Esophagus squamous epithelium (tissue), 5 donors: Measurements from ENCODE around the gene CD47. TPM values are rescaled to one million over a fixed set of nuclear protein-coding genes. Genes with fewer than 3 reads are reported as not detected.

Experiments used
- DNase-seq: peaks from one replicate; lab custom pipeline; 2025; lab: John Stamatoyannopoulos, UW
- H3K27ac ChIP-seq, 4 donors: fragments of 200-600 bp; sonication (generic); one replicate each; pipeline ENCODE4 v1.5.1; 2016 to 2019; ENCODE audit warnings: mild to moderate bottlenecking in 1 of 4
- H3K27me3 ChIP-seq, 4 donors: fragments of 200-600 bp; sonication (generic); 1 replicate in 3 of 4; 2 replicates in 1 of 4; pipeline versions ENCODE4 v1.5.1 to v1.6.0; 2017 to 2021; ENCODE audit warnings: antibody characterized with exemption in 1 of 4
- H3K36me3 ChIP-seq, 3 donors: fragments of 200-600 bp; sonication (generic); one replicate each; pipeline ENCODE4 v1.5.1; 2016 to 2019
- H3K4me1 ChIP-seq, 3 donors: fragments of 200-600 bp; sonication (generic); one replicate each; pipeline ENCODE4 v1.5.1; 2017 to 2019
- H3K4me3 ChIP-seq, 4 donors: fragments of 200-600 bp; sonication (generic); 1 replicate in 3 of 4; 2 replicates in 1 of 4; pipeline ENCODE4 v1.5.1; 2016 to 2019; ENCODE audit warnings: mild to moderate bottlenecking in 2 of 4, moderate library complexity in 1 of 4
- H3K9me3 ChIP-seq, 3 donors: fragments of 200-600 bp; sonication (generic); one replicate each; pipeline ENCODE4 v1.5.1; 2016 to 2019
- POLR2A ChIP-seq, 4 donors: fragments of 450-650 bp; IDR thresholded peaks; one replicate each; pipeline ENCODE4 v1.6.1; 2017; ENCODE audit warnings: antibody characterized with exemption in 4 of 4, mild to moderate bottlenecking in 4 of 4, moderate library complexity in 3 of 4
- WGBS, 2 donors: methylation state at CpG; one replicate each; pipeline ENCODE4 v1.1.5; 2018; 5-methylcytosine and 5-hydroxymethylcytosine counted together
- intact Hi-C: fragments of 100-400 bp; cut with DNase I; formaldehyde crosslinking; loops from one replicate; pipeline ENCODE4 v1.15.0; 2022
- total RNA-seq, 4 donors: library from RNA; depleted of rRNA; stranded (reverse); fragments of >200 nt; gene quantifications; one replicate each; pipeline ENCODE4 v1.1.0, GENCODE V29; 2016
- TF ChIP-seq, protein P1 (sequence below), 6 experiments: fragments of 450-650 bp in 4 of 6; fragments of 200-600 bp in 2 of 6; sonication (generic) in 2 of 6; IDR thresholded peaks; one replicate each; pipeline ENCODE4 v1.5.1; 2016 to 2019; ENCODE audit warnings: antibody characterized with exemption in 6 of 6, mild to moderate bottlenecking in 4 of 6, moderate library complexity in 4 of 6
- donor health status: DM: yes; HTN: yes; CAD: no.

Gene CD47
- total RNA-seq, 4 donors from 2014 or later, result 79.0 to 177 (median 115) TPM

DNA sequence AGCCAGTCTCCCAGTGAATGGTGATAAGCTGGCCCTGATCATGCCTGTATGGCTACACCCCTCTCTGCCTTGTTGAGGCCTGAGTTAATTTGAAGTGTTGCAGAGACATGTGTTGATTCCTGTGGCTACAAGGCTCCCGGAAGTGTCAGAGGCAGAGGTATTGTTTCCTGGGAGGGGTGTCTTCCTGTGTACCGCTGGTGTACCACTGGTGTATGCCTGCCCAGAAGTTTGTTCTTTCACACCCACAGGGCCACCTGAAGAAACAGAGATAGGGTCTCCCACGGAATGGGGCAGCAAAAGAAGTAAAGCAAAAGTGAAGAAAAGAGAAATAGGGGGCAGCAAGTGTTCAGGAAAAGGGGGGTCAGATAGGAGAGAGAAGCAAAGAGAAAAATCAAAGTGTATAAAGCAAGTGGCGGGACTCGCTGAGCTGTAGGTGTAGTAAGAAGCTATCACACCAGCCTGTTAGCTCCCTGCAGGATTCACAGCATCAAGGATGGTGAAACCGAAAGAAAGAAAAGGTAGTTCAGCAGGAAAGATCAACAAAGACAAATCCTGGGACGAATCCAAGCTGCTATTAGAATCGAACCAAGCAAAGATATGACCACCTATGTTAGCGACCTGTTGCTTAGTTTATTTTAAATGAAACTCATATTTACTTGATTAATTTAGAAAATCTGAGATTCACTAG lies 36.6 kb upstream of the CD47 start:
- peak in 1 of 4 donors; percentile 38 for TF ChIP-seq POLR2A (IDR thresholded peaks at IDR 0.05)
- TF ChIP-seq, protein P1, sequence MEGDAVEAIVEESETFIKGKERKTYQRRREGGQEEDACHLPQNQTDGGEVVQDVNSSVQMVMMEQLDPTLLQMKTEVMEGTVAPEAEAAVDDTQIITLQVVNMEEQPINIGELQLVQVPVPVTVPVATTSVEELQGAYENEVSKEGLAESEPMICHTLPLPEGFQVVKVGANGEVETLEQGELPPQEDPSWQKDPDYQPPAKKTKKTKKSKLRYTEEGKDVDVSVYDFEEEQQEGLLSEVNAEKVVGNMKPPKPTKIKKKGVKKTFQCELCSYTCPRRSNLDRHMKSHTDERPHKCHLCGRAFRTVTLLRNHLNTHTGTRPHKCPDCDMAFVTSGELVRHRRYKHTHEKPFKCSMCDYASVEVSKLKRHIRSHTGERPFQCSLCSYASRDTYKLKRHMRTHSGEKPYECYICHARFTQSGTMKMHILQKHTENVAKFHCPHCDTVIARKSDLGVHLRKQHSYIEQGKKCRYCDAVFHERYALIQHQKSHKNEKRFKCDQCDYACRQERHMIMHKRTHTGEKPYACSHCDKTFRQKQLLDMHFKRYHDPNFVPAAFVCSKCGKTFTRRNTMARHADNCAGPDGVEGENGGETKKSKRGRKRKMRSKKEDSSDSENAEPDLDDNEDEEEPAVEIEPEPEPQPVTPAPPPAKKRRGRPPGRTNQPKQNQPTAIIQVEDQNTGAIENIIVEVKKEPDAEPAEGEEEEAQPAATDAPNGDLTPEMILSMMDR (IDR thresholded peaks at IDR 0.05), result no peak
- H3K27me3 ChIP-seq, result no peaks in the 10 kb centered on the region
- 45 to 48% methylated on average over 8 to 9 of the region's 9 CpGs for WGBS, 2 donors
- intact Hi-C loops, result no loop called here
- H3K36me3 ChIP-seq, result no peaks in the 10 kb centered on the region
- H3K4me3 ChIP-seq, result peak overlapping the region in 1 of 4 donors; percentile 18
- H3K4me1 ChIP-seq, result peaks cover 17 to 56% (median 26%) of the 10 kb centered on the region in 3 donors
- DNase-seq, result no peak
- peak overlapping the region; percentile 1 to 51 (median 18) for H3K27ac ChIP-seq
- no peaks in the 10 kb centered on the region for H3K9me3 ChIP-seq

DNA sequence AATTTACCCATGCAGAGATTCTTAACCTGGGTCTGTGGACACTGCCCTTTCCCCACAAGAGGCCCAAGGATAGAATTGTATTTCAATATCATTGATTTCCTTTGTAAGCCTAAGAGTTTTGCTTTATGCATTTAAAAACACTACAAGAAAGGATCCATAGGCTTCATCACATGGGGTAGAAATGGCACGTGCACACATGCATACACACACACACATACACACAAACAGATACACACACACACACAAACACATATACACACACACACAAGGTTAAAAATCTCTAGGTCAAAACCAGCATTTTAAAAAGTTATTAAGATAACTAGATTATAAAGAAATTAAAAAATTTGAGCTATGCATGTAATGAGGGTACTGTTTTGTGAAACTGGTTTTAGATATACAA lies 35.5 kb upstream of the CD47 start:
- WGBS, 2 donors, result 82 to 92% methylated on average over 1 of the region's 1 CpG
- Histone ChIP-seq H3K36me3 (no peaks in the 10 kb centered on the region), H3K27me3 (no peaks in the 10 kb centered on the region), H3K27ac (no peak overlapping the region), H3K4me1 (peaks cover 11 to 45% (median 21%) of the 10 kb centered on the region in 3 donors), H3K4me3 (no peak overlapping the region), H3K9me3 (no peaks in the 10 kb centered on the region)
- TF ChIP-seq, protein P1 (IDR thresholded peaks at IDR 0.05), result no peak
- no peak for TF ChIP-seq POLR2A (IDR thresholded peaks at IDR 0.05)
- DNase-seq, result no peak
- intact Hi-C loops, result no loop called here

DNA sequence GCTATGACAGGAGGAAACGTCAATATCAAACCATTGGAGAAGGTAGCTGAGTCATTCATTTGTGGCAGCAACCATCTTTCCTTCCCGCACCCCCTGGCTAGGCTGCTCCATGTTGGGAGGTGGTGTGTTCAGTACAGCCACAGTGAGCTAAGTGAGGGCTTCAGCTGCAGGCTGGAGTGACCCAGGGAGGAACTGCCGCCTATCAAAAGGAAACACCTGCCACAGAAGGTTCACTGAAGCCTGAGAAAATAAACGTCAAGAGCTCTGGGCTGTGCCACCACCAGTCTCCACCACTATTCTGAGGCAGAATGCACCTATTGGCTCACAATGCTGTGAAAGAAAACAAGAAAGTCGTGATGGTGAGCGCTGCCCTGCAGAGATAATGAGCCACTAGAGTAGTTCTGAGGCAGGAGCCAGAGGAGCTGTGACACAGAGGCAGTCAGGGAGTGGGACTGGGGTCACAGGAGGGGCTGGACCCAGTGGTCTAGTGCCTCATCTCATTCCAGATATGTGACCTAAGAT lies 34.8 kb upstream of the CD47 start:
- H3K36me3 ChIP-seq, result no peaks in the 10 kb centered on the region
- H3K9me3 ChIP-seq, result no peaks in the 10 kb centered on the region
- peak overlapping the region in 1 of 4 donors; percentile 19 for H3K4me3 ChIP-seq
- TF ChIP-seq POLR2A (IDR thresholded peaks at IDR 0.05), result peak in 1 of 4 donors; percentile 52
- TF ChIP-seq, protein P1 (IDR thresholded peaks at IDR 0.05), result no peak
- intact Hi-C loops, result no loop called here
- WGBS, 2 donors, result 58% methylated on average over 5 to 6 of the region's 6 CpGs
- peak overlapping the region in 1 of 4 donors; percentile 36 for H3K27ac ChIP-seq
- no peaks in the 10 kb centered on the region for H3K27me3 ChIP-seq
- DNase-seq, result peak; percentile 11
- H3K4me1 ChIP-seq, result peaks cover 10 to 38% (median 20%) of the 10 kb centered on the region in 3 donors

DNA sequence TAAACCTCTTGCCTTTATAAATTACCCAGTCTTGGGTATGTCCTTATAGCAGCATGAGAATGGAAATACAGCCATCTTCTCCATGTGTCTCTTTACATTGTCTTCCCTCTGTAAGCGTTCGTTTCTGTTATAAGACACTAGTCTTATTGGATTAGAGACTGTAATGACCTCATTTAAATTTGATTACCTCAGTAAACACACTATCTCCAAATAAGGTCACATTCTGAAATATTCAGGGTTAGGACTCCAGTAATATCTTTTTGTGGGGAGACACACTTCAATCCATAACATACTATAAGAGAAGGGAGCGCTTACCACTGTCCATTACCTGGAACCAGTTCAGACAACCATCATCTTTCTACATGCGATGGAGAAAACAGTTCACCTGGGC lies 34.3 kb upstream of the CD47 start:
- Histone ChIP-seq H3K27me3 (no peaks in the 10 kb centered on the region), H3K4me3 (peak overlapping the region in 1 of 4 donors; percentile 19), H3K27ac (peak overlapping the region in 3 of 4 donors; percentile 61 to 73 (median 67)), H3K9me3 (no peaks in the 10 kb centered on the region), H3K36me3 (no peaks in the 10 kb centered on the region), H3K4me1 (peaks cover 10 to 33% (median 17%) of the 10 kb centered on the region in 3 donors)
- intact Hi-C loops, result no loop called here
- TF ChIP-seq, protein P1 (IDR thresholded peaks at IDR 0.05), result no peak
- TF ChIP-seq POLR2A (IDR thresholded peaks at IDR 0.05), result no peak
- WGBS, 2 donors, result 66 to 76% methylated on average over 3 to 4 of the region's 4 CpGs
- DNase-seq, result no peak
